ENCODE data around the gene CAMTA1.

The CAMTA1 gene

DNA sequence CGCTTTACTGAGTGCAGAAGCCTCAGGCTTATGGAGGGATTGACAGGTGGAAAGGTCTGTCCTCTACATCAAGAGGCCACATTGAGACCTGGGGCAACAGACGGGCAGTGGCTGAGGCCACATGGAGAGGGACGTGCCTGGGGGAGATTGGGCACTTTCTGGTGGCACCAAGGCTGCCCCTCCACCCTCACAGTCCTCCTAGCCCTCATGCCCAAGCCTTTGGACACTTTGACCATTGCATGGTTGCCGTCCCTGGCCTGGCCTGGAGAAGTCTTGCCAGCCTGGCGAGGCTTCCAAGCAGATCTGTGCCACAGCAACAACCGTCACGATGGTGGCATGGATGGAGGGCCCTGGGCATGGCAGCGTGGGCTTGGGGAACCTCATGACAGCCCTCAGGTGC, 793.8 kb downstream of the CAMTA1 start:
- H3K9me3 Mint-ChIP-seq: no peaks in the 10 kb centered on the region
- H3K27ac Mint-ChIP-seq: no peak overlapping the region
- DNase-seq: no peak

DNA sequence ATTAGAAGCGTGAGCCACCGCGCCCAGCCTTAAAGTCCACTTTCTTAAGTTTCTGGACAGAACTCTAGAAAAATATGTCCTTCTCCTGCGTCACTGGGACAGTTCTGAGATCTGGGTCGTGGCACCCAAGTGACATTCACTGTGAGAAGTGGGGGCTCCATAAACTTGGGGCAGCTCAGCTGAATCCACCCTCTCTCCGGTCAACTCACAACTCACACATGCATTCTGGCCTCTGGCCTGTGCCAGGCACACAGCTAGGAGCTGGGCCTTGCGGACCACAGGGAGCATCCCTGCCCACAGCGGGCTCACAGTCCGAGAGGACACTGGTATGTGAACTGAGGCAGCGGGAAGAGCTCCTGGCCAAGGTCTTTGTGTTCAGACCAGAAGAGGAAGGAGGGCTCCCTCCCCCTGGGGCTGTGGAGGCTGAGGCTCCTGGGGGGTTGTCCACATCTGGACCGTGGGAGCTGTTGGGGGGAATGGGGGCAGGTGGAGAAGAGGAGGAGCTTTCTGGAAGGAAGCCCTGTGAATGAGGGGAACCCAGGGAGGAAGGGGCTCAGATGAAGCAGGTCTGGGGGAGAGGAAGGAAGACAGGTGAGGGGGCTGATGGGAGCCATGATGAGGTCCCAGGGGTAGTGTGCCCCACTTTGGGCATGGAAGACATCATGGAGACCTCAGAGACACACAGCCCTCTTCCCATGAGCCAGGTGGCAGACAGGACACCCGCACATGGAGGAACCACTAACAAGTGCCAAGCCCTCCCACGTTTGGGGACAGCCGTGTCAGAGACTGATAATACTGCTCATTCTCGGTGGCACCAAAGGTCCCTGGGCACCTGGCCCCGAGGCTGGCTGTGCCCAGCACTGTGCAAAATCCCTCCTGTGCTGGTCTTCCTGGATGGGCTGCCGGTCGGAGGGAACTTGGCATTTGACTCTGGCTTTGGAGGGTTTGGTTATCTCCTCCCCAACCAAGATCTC, 794.9 kb downstream of the CAMTA1 start:
- Mint-ChIP-seq H3K9me3 (no peaks in the 10 kb centered on the region), H3K36me3 (ENCODE audit: low read depth) (no peaks in the 10 kb centered on the region), H3K27ac (no peak overlapping the region), H3K4me1 (ENCODE audit: low read depth) (no peaks in the 10 kb centered on the region), H3K4me3 (no peak overlapping the region), H3K27me3 (peaks cover 9% of the 10 kb centered on the region)
- DNase-seq: no peak

More for the DNA sequence above, 793.8 kb downstream of the CAMTA1 start:
- Mint-ChIP-seq H3K36me3 (ENCODE audit: low read depth) (no peaks in the 10 kb centered on the region), H3K4me3 (no peak overlapping the region), H3K27me3 (peaks cover 11% of the 10 kb centered on the region), H3K4me1 (ENCODE audit: low read depth) (no peaks in the 10 kb centered on the region)

DNA sequence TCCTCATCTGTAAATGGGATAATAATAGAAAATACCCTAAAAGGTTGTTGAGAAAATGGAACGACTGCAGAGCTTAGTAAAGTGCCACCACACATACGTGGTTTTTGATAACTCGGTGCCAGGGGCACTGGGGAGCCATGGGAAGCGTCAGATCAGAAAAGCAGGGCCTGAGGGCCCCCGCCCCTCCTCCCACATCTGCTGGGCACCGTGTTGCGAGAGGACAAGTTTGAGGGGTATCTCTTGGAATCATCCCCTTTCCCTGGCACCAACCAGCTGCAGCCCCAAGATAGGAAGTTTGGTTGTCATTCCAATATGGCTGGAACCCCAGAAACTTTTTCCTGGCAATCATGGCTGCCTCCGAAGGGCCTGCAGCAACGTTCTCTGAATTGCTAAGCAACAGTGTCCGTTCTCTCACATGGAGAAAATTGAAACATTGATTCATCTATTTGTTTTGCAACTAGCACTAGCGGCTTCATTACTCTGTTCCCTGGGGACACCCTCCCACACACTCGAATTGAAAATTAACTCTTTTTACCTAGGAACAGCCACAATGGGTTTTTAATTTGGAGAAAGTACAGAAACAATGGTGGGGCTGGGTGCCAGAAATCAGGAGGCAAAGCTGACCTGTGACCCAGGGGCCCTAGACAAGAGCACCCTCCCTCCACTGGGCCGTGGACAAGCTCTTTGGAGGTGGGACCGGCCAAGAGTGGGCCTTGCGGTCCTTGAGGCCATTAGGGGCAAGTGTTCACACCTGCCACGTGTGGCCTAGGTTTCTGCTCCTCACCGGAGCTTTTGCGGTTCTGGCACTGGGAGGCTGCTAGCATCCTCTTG, 795.9 kb downstream of the CAMTA1 start:
- DNase-seq: no peak
- Mint-ChIP-seq H3K4me1 (ENCODE audit: low read depth) (no peaks in the 10 kb centered on the region), H3K27me3 (peaks cover 3% of the 10 kb centered on the region), H3K27ac (no peak overlapping the region), H3K9me3 (no peaks in the 10 kb centered on the region), H3K36me3 (ENCODE audit: low read depth) (no peaks in the 10 kb centered on the region), H3K4me3 (no peak overlapping the region)

DNA sequence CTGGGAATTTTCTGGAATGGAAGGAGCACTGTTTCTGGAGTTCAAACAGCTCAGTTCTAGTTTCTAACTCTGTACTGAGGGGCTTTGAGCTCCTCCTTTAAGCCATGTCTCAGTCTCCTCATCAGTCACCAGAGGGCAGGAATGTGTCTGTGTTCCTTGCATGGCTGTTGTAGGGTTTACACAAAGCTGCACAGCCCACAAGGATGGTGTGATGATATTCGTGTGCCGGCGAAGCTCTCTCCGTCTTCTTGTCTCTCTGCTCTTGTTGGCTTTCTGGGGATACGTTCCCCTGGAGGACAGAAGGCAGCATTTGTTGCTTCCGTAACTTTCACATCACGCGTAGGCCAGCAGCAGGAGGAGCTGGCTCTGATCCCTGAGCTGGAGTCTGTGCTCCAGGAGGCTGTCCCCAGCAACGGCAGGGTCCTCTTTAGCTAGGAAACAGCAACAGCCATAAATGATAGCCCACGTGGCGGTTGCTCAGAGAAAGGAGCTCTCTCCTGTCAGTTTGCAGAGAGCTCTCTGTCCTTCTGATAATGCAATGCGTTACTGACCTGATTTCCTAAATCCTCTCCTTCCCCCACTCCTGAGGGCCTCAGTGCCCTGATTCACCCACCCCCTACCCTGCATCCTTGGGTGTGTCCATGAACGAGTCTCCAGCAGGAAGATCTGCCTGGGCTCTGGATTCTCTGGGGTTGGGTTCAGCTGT, 796.7 kb downstream of the CAMTA1 start:
- Mint-ChIP-seq H3K9me3 (no peaks in the 10 kb centered on the region), H3K27me3 (peaks cover 3% of the 10 kb centered on the region), H3K4me1 (ENCODE audit: low read depth) (no peaks in the 10 kb centered on the region)

DNA sequence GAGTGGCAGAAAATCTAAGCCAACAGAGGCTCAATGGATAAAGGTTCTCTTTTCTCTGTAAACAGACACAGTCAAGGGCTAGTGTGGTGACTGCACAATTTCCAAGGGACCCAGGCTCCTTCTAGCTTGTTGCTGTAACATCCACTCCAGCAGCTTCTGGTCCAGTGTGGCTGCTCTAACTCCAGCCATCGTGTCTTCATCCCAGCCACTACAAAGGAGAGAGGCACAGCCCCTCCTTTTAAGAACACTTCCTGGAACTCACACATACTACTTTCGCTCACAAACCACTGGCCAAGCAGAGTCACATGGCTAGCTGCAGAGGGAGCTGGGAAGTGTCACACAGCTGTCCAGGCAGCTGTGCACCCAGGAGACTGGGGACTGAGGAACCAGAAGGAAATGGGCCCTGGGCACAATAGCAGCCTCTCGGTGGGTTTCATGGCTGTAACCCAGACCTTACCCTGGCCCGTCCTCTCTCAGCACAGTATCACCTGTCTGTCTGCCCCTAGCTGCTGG, 797.3 kb downstream of the CAMTA1 start:
- no peaks in the 10 kb centered on the region for H3K4me1 Mint-ChIP-seq (ENCODE audit: low read depth)
- no peaks in the 10 kb centered on the region for H3K36me3 Mint-ChIP-seq (ENCODE audit: low read depth)
- peak; percentile 2 for DNase-seq
- no peak overlapping the region for H3K27ac Mint-ChIP-seq
- H3K9me3 Mint-ChIP-seq: no peaks in the 10 kb centered on the region
- peaks cover 3% of the 10 kb centered on the region for H3K27me3 Mint-ChIP-seq
- H3K4me3 Mint-ChIP-seq: no peak overlapping the region

More for the DNA sequence above, 796.7 kb downstream of the CAMTA1 start:
- Mint-ChIP-seq H3K4me3 (no peak overlapping the region), H3K36me3 (ENCODE audit: low read depth) (no peaks in the 10 kb centered on the region), H3K27ac (no peak overlapping the region)
- DNase-seq: no peak

GRCh38 chr1:7583291-7584096, 798.2 kb downstream of the CAMTA1 start:
- Mint-ChIP-seq H3K27me3 (peaks cover 3% of the 10 kb centered on the region), H3K4me3 (no peak overlapping the region), H3K27ac (no peak overlapping the region), H3K4me1 (ENCODE audit: low read depth) (no peaks in the 10 kb centered on the region), H3K9me3 (no peaks in the 10 kb centered on the region), H3K36me3 (ENCODE audit: low read depth) (no peaks in the 10 kb centered on the region)
- peak; percentile 9 for DNase-seq

- no peaks in the 10 kb centered on the region for H3K36me3 Mint-ChIP-seq (ENCODE audit: low read depth)
- no peak overlapping the region for H3K4me3 Mint-ChIP-seq
- peak; percentile 9 for DNase-seq
- no peaks in the 10 kb centered on the region for H3K9me3 Mint-ChIP-seq
- H3K27me3 Mint-ChIP-seq: peaks cover 3% of the 10 kb centered on the region
- no peaks in the 10 kb centered on the region for H3K4me1 Mint-ChIP-seq (ENCODE audit: low read depth)
- H3K27ac Mint-ChIP-seq: no peak overlapping the region
Measured at GRCh38 chr1:7584157-7584556, 798.9 kb downstream of the CAMTA1 start.

- Mint-ChIP-seq H3K4me3 (no peak overlapping the region), H3K4me1 (ENCODE audit: low read depth) (no peaks in the 10 kb centered on the region), H3K27ac (no peak overlapping the region), H3K27me3 (peaks cover 3% of the 10 kb centered on the region), H3K36me3 (ENCODE audit: low read depth) (no peaks in the 10 kb centered on the region), H3K9me3 (no peaks in the 10 kb centered on the region)
- DNase-seq: peak; percentile 8
Measured at GRCh38 chr1:7584643-7585042, 799.4 kb downstream of the CAMTA1 start.

DNA sequence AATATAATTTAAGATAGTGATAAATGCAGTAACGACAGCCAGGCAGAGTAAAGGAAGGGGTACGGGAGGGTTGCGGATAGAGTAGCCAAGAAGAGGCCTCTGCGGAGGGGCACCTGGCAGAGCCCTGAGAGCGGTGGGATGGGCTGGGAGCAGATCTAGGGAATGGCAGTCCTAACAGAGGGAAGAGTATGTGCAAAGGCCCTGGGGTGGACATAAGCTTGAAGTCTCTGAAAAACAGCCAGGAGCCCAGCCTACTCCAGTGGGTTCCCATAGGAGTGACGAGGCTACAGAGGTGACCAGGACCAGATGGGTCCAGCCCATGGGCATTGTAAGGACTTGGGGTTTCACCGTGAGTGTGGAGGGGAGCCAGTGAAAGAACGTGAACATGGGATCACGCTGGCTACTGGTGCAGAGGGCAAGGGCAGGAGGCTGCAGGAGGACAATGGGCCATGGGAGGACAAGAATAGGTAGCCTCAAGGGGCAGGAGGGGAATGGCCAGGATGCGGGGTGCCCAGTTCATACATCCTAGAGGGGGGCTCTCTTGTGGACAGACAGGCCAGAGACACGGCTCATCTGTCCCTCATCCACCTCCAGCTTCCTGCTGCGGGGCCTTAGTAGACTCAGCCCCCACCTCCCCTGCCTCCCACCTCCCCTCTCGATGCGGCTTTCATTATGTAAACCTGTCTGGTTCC, 800.1 kb downstream of the CAMTA1 start:
- H3K4me1 Mint-ChIP-seq (ENCODE audit: low read depth): no peaks in the 10 kb centered on the region
- DNase-seq: peak; percentile 2

GRCh38 chr1:7586031-7586941, 801.0 kb downstream of the CAMTA1 start:
- H3K4me1 Mint-ChIP-seq (ENCODE audit: low read depth): no peaks in the 10 kb centered on the region
- no peaks in the 10 kb centered on the region for H3K36me3 Mint-ChIP-seq (ENCODE audit: low read depth)
- H3K4me3 Mint-ChIP-seq: no peak overlapping the region
- DNase-seq: no peak
- H3K27ac Mint-ChIP-seq: no peak overlapping the region
- H3K9me3 Mint-ChIP-seq: no peaks in the 10 kb centered on the region
- H3K27me3 Mint-ChIP-seq: no peaks in the 10 kb centered on the region

More for the DNA sequence above, 800.1 kb downstream of the CAMTA1 start:
- Mint-ChIP-seq H3K27ac (no peak overlapping the region), H3K27me3 (no peaks in the 10 kb centered on the region), H3K4me3 (no peak overlapping the region), H3K9me3 (no peaks in the 10 kb centered on the region), H3K36me3 (ENCODE audit: low read depth) (no peaks in the 10 kb centered on the region)

DNA sequence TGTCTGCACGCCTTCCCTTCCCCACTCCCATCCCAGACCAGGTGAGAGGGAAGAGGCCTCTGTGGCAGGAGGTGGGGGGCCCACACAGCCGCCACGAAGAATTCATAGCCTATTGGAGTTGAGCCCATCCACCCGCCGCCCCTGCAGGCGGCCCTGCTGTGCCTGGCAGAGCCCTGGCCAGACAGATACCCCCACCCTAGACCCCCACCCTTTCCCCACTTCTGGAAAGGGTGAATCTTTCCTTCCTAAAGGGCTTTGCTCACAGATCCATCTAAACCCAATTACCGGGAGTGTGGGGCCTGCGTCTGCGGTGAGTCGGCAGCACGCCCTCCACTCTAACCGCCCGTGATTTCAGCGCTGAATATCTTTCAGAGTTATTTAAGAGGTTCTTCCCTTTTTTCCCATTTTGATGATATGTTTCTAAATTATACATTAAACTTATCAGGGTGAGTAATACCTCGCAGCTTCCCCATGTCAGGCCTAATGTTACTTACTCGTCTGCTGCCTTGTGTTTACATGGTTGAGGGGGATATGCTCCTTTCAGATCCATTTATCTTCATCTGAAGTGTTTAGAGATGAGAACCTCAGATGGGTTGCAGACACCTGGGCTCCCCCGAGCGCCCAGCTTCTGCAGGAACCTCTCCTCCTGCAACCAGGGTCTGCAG, 802.0 kb downstream of the CAMTA1 start:
- no peak overlapping the region for H3K27ac Mint-ChIP-seq
- H3K4me3 Mint-ChIP-seq: no peak overlapping the region
- DNase-seq: no peak
- peaks cover 3% of the 10 kb centered on the region for H3K27me3 Mint-ChIP-seq
- H3K9me3 Mint-ChIP-seq: no peaks in the 10 kb centered on the region
- H3K4me1 Mint-ChIP-seq (ENCODE audit: low read depth): no peaks in the 10 kb centered on the region
- H3K36me3 Mint-ChIP-seq (ENCODE audit: low read depth): no peaks in the 10 kb centered on the region
